GM18520 (cell line): ENCODE measurements around the gene MMP19.
A peak's percentile ranks its signal among the peaks of the same experiment; 100 is the strongest.
"Not testable (repeated sequence)": the region's sequence is repeated elsewhere in the genome, so short reads cannot be mapped to it uniquely, and the experiment has no call there.

Experiments used
- ATAC-seq: cut with Tn5 transposase; IDR thresholded peaks from one replicate; pipeline ENCODE4 v1.9.1; 2021; ENCODE audit not compliant: unreplicated experiment

MMP19 gene

DNA sequence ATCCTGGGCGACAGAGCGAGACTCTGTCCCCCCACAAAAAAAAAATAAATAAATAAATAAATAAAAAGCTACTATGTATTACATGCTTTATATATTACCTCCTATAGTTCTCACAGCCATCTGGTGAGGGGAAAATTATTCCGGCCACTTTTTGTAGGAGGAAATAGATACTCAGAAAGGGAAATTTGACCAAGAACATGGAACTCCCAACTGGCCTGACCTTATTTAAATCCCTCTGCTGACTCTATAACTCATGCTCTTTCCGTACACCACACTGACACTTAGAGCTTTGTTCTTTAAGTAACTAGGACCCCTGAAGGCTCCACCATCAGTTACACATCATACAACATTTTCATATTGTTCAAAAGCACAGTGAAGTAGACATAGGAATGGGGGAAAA lies 2.2 kb upstream of the MMP19 start:
- no peak for ATAC-seq

DNA sequence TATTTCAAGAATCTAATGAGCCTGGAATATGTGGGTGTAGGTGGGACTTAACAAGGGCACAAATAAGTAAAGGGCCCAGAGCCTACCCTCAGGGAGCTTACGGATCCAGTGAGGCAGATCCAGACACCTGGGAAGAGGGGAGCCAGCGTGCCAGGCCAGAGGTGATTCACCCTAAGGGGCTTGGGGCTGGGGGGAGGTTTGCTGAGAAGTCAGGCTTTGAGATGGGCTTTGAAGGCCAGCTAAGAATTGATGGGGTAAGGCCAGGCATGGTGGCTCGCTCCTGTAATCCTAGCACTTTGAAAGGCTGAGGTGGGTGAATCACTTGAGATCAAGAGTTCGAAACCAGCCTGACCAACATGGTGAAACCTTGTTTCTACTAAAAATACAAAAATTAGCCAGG lies 695 bp upstream of the MMP19 start:
- ATAC-seq = no peak

DNA sequence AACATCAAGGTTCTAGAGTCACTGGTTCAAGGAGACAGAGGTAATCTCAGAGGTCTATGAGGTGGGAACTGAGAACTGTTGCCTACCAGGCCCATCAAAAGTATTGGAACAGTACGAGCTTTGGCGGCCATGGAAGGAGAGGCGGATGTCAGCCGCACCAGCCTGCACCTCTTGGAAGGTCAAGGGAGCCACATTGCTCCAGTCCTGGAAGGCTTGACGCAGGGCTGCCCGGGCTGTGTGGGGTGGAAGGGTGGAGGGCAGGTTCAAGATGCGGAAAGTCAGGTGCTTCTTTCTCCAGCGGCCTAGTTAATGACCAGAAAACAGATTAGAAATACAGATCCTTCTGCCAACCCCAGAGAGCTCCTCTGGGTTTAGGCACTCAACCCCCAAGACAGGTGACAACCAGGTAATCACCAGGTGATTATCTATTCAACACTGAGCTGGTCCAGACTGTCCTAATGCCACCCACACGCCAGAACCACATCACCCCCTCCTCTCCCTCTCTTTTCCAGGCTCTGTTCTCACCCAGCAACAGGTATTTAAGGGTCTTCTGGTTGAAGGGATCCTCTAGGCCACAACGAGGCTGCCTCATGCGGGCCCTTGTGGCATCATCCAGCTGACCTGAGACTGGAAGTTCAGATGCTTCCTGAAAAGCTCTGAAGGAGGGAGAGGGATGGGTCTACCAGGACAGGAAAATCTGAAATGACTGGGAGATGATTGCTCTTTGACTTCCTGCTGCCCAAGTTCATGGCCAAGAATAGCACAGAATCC lies 2.0 kb downstream of the MMP19 start:
- ATAC-seq = no peak

- no peak for ATAC-seq
Observed at GRCh38 chr12:55839345-55840140, 3.2 kb downstream of the MMP19 start.

DNA sequence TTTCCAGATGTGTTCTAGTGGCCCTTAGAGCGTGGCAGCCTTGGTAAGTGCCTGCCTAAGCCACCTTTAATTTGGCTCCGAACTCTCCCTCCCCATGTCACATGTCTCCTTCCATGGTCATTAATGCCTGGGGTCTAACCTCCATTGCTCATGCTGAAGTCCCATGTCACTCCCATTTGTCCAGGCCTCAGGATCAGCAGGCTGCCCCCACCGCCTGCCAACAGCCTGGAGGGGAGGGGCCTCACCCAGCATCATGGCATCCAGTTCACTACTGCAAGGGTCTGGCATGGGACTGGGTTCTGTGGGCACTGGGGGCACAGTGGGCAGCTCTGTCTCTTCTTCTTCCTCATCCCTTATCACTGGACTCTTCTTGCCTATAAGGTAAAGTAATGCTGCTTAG lies 4.4 kb downstream of the MMP19 start:
- no peak for ATAC-seq

GRCh38 chr12:55834400-55834799 lies 8.3 kb downstream of the MMP19 start:
- ATAC-seq = not testable (repeated sequence)

GRCh38 chr12:55833056-55833455 lies 9.7 kb downstream of the MMP19 start:
- ATAC-seq = no peak

- ATAC-seq = no peak
Observed at GRCh38 chr12:55831447-55831815, 11.3 kb downstream of the MMP19 start.

- ATAC-seq = no peak
Observed at GRCh38 chr12:55830601-55831446, 11.9 kb downstream of the MMP19 start.

DNA sequence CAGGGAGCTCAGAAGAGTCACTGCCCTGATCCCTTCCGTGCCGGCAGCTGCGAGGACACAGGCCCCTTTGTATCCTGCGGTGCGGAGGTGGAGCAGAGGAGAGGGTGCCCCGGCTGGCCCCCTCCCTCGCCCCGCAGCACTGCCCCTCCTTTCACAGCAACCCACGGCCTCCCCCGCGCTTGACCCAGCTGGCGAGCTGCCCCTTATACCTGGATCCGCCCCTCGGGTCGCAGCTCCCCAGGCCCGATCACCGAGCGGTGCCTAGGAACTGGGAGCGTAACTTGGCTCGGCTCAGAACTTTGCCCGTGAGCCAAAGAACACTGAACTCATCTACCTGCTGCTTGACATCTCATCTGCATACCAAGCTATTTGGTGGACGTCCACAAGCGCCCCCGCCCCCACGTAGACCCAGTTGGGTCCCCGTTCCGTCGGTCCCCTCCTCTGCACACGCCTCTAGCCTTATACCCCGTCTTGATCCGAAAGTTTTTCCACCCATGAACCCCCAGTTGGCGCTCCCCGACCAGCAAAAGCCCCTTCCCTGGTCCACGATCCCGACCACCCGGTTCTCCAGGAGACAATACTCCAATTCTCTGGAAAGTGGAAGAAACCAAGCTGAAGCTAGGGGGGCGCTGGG lies 12.7 kb downstream of the MMP19 start:
- ATAC-seq = peak; percentile 1

GRCh38 chr12:55828357-55828756 lies 14.4 kb downstream of the MMP19 start:
- ATAC-seq = no peak

DNA sequence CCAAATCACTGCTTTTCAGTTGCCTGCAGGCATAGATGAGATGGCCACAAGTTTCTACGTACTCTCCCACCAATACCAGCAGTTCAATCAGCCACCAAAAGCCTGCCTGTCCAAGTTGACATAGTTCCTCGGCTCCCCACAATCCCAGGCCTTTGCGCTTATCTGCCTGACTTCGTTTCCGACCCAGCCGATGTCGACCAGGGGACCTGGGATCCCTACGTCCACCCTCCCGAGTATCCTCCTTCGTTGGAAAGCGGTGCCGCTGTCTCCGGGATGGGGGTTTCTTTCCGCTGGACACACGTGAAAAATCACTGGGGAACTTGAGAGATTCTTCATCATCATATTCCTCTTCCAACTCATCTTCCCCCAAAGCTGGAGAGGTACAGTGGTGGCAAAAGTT lies 14.9 kb downstream of the MMP19 start:
- no peak for ATAC-seq

DNA sequence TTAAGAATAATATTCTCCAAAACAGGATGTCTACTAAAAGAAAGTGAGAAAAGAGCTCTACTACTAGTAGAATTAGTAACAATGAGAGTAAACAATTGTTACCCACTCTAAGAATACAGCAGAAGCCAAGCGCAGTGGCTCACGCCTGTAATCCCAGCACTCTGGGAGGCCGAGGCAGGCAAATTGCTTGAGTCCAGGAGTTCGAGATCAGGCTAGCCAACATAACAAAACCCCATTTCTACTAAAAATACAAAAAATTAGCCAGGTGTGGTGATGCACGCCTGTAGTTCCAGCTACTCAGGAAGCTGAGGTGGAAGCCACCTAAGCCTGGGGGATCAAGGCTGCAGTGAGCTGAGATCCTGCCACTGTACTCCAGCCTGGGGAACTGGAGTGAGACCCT lies 18.0 kb downstream of the MMP19 start:
- ATAC-seq = no peak

DNA sequence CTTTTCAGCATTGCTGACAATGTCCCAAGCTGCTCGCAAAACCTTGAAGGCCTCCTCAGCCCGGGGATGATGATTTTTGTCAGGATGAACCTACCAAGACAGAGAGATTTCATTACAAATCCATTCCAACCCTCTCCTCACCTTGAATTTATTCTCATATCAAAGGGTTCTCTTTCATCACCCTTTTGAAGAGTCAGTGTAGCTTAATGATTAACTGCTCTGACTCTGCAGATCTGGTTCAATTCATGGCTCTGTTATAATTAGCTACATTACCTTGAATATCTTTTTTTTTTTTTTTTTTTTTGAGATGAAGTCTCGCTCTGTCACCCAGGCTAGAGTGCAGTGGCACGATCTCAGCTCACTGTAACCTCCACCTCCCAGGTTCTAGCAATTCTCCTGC lies 19.3 kb downstream of the MMP19 start:
- no peak for ATAC-seq

- no peak for ATAC-seq
Observed at GRCh38 chr12:55822228-55822627, 20.5 kb downstream of the MMP19 start.

- ATAC-seq = no peak
Observed at GRCh38 chr12:55820679-55821078, 22.1 kb downstream of the MMP19 start.

DNA sequence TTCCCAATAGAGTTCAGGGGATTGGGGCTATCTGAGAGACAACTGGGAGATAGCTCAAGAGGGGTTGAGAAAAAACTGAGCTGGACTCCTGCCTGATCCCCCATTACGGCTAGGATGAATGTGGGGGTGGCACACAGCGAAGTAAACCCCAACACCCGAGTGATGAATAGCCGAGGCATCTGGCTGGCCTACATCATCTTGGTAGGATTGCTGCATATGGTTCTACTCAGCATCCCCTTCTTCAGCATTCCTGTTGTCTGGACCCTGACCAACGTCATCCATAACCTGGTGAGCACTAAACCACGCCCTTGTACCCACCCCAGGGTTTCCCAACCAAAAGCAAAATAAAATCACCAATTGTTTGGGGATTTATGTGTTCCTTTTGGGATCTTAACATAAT lies 23.9 kb downstream of the MMP19 start:
- no peak for ATAC-seq

GRCh38 chr12:55818140-55818728 lies 24.5 kb downstream of the MMP19 start:
- peak; percentile 5 for ATAC-seq

GRCh38 chr12:55817345-55818139 lies 25.2 kb downstream of the MMP19 start, which contains the start of the genes ORMDL2 and SARNP:
Gene ORMDL2 (plus strand): TSS chr12:55818041. CDS start chr12:55819000, 959 bp downstream.
Gene SARNP (minus strand): TSS chr12:55817724. CDS start chr12:55817701, 23 bp downstream.
- peak; percentile 96 for ATAC-seq

- ATAC-seq = no peak
Observed at GRCh38 chr12:55816881-55817344, 25.8 kb downstream of the MMP19 start.
